GM19099 (cell line): ENCODE results near the gene GTSE1.

Experiments
- POLR2A ChIP-seq: IDR thresholded peaks from 3 replicates; pipeline ENCODE4 v1.6.1; 2011; ENCODE audit warnings: low read depth; ENCODE audit not compliant: insufficient read length; ENCODE audit errors: extremely low read depth

GTSE1 gene

DNA sequence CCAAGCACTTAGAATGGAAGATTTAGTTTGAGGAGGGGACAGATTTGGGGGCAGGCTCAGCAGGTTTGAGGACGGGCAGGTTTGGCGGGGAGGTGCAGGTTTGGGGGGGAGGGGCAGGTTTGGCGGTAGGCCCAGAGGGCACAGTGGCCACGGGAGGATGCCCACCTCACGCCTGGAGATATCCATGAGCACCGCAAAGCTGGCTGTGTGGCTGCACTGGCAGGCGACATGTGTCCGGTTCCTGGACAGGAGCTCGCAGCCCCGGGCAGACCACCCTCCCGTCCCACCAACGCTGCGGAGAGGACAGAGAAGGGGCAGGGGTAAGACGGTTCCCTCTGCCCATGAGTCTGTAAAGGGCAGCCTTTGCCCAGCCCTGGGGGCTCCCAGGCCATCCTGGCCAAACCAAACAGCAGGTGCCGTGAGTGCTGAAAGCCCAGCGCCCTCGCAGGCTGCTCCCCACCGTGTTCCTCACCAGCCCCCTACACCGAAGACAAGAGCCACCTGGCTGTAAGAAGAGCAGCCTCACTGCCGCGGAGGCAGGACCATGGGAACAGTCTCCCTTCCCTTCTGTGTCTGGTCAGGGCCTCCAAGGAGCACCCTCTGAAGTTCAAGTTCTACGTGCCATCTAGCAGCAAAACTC, 81.9 kb downstream of the GTSE1 start:
- no peak for TF ChIP-seq POLR2A

DNA sequence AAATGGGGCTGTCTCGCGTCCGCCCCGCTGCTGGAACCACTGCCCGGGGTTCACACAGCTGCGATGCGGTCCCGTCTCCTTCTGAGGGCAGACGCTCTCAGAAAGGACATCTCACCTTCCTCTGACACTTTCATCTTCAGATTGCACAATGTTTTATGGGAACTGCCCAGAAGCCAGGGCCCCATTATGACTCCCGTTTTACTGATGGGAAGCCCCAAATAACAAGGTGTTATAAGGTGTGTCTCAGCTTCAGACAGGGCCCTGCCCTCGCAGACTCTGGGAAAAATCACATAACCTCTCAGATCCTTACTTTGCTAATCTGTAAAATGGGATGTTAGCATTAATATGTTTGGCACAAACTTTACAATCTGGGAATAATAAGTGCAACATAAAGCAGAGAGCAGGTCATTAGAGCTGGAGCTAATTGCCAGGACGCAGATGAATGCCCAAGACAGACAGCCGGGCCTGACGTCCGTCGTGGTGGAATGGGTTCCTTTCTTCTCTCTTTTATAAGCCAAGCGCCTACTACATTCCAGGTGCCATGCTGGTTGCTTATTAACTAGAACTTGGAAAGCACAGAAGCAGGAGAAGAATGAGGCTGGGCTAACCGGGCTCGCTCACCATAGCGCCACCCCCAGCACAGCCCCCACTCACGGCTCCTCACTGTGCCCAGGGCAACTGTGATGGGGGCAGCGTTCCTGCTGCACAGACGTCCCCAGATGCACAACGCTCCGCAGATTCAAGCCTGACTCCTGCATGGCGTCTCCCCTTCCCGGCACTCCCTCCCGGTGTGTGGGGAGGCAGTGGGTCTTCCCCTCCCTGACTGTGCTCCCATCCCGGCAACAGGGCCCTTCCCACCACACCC, 82.6 kb downstream of the GTSE1 start:
- no peak for TF ChIP-seq POLR2A

DNA sequence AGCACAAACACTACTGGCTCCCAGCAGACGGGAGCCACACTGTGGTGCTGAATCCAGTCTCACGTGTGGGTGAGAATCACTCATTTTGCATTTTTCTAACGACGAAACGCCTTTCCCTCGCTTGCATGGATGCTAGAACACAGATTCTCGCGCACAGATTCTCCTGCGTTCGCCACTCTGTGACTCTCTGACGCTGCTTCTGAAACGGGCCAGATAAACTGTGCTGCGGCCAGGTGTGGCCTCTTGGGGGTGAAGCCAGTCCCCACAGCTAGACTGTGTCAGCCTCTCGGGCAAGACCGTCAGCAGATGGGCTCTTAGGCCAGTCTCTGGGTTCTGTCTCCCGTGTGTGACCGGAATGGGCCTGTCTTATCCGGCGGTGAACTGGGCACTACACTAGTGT, 83.4 kb downstream of the GTSE1 start:
- no peak for TF ChIP-seq POLR2A
